Endothelial cell of umbilical vein (primary cell): ENCODE data around the gene KCNA3. TPM values are rescaled to one million over a fixed set of nuclear protein-coding genes. Genes with fewer than 3 reads are reported as not detected.

Source experiments
- BruUV-seq: library from RNA; stranded (reverse); fragments of 400-500 nt; replicated peaks from 2 replicates; lab custom pipeline; 2021; lab: Mats Ljungman, UMichigan
- CTCF ChIA-PET: fragments of 300-600, 350-600 bp; sonication (Branson Sonifier 250); formaldehyde crosslinking; loops from one replicate; lab custom pipeline; 2021; ENCODE audit warnings: antibody characterized with exemption, inconsistent platforms; lab: Charles Lee
- POLR2A ChIA-PET: fragments of 300-600, 350-600 bp; sonication (Branson Sonifier 250); formaldehyde crosslinking; loops from one replicate; lab custom pipeline; 2021; ENCODE audit warnings: antibody characterized with exemption, inconsistent platforms; lab: Charles Lee
- DNase-seq: peaks from one replicate; pipeline ENCODE4 v3.0.0-alpha.2; 2011; ENCODE audit warnings: low read depth, low spot score
- FAIRE-seq: peaks from 2 replicates; lab custom pipeline; 2011; peaks lifted over from hg19 to GRCh38; lab: Jason Lieb, UNC
- H2AFZ ChIP-seq: 2 replicates; pipeline ENCODE4 v1.6.0; 2012; ENCODE audit warnings: low read depth, low read length, control low read depth, inconsistent platforms
- H3K27ac ChIP-seq: 2 replicates; pipeline ENCODE4 v1.5.1; 2011; ENCODE audit warnings: low read depth, mild to moderate bottlenecking, control low read depth, low read length, moderate library complexity; ENCODE audit not compliant: insufficient read depth
- H3K27me3 ChIP-seq, 2 experiments: 2 replicates each; pipeline versions ENCODE4 v1.6.0 to v1.6.1; 2011; ENCODE audit warnings: low read length in 2 of 2, mixed read lengths in 1 of 2; ENCODE audit not compliant: control insufficient read depth in 2 of 2, insufficient read depth in 2 of 2
- H3K36me3 ChIP-seq, 2 experiments: 2 replicates in 1 of 2; 3 replicates in 1 of 2; pipeline ENCODE4 v1.5.1; 2011; ENCODE audit warnings: low read length in 2 of 2, mild to moderate bottlenecking in 1 of 2, moderate library complexity in 1 of 2; ENCODE audit not compliant: control insufficient read depth in 2 of 2, insufficient read depth in 2 of 2; ENCODE audit errors: extremely low read depth in 1 of 2
- H3K4me1 ChIP-seq: 3 replicates; pipeline ENCODE4 v1.5.1; 2011; ENCODE audit warnings: mild to moderate bottlenecking, low read length; ENCODE audit not compliant: control insufficient read depth, insufficient read depth; ENCODE audit errors: extremely low read depth
- H3K4me2 ChIP-seq: 2 replicates; pipeline ENCODE4 v1.6.1; 2011; ENCODE audit warnings: low read length, control low read depth, mixed read lengths; ENCODE audit not compliant: insufficient read depth
- H3K4me3 ChIP-seq, 3 experiments: fragments of 200-600 bp in 1 of 3; sonication (generic), shearing (Covaris generic) in 1 of 3; replicated peaks in 1 of 3; 2 replicates each; pipeline ENCODE4 v1.5.1; 2011 to 2016; ENCODE audit warnings: control low read depth in 3 of 3, low read length in 3 of 3, mild to moderate bottlenecking in 2 of 3, inconsistent platforms in 1 of 3, low read depth in 1 of 3, moderate library complexity in 1 of 3; ENCODE audit not compliant: insufficient read depth in 1 of 3
- H3K79me2 ChIP-seq: 2 replicates; pipeline ENCODE4 v1.6.0; 2012; ENCODE audit warnings: low read length, inconsistent platforms; ENCODE audit not compliant: control insufficient read depth, insufficient read depth
- H3K9ac ChIP-seq: replicated peaks from 2 replicates; pipeline ENCODE3; 2011; ENCODE audit warnings: low read length, control low read depth; ENCODE audit not compliant: insufficient read depth; ENCODE audit errors: extremely low read depth
- H3K9me1 ChIP-seq: replicated peaks from 3 replicates; pipeline ENCODE4 v1.6.0; 2011; ENCODE audit warnings: mild to moderate bottlenecking, low read length; ENCODE audit not compliant: control insufficient read depth, insufficient read depth; ENCODE audit errors: extremely low read depth
- H3K9me3 ChIP-seq: replicated peaks from 2 replicates; pipeline ENCODE4 v1.5.1; 2012; ENCODE audit warnings: low read length, inconsistent platforms; ENCODE audit not compliant: control insufficient read depth, insufficient read depth
- H4K20me1 ChIP-seq: replicated peaks from 2 replicates; pipeline ENCODE3; 2011; ENCODE audit warnings: mild to moderate bottlenecking, low read length; ENCODE audit not compliant: control insufficient read depth, insufficient read depth; ENCODE audit errors: extremely low read depth
- CTCF ChIP-seq, 2 donors: IDR thresholded peaks; 1 replicate in 1 of 2; 2 replicates in 1 of 2; pipeline ENCODE4 v1.5.1; 2011; ENCODE audit warnings: low read length in 2 of 2, mild to moderate bottlenecking in 2 of 2, moderate library complexity in 2 of 2, control low read depth in 1 of 2, inconsistent platforms in 1 of 2, low read depth in 1 of 2; ENCODE audit not compliant: insufficient read depth in 1 of 2; ENCODE audit errors: extremely low read depth in 1 of 2
- EZH2 ChIP-seq: IDR thresholded peaks from 2 replicates; pipeline ENCODE4 v1.6.1; 2012; ENCODE audit warnings: borderline replicate concordance, low read depth, mild to moderate bottlenecking, moderate library complexity, low read length, inconsistent platforms; ENCODE audit not compliant: severe bottlenecking
- FOS ChIP-seq: IDR thresholded peaks from 2 replicates; pipeline ENCODE4 v1.6.1; 2011; ENCODE audit warnings: mild to moderate bottlenecking, low read length, moderate library complexity, borderline replicate concordance; ENCODE audit not compliant: insufficient read depth
- GATA2 ChIP-seq: IDR thresholded peaks from 2 replicates; pipeline ENCODE4 v1.7.0; 2011; ENCODE audit warnings: low read depth, mild to moderate bottlenecking, moderate library complexity, mixed read lengths, low read length; ENCODE audit not compliant: insufficient read length, insufficient read depth
- JUN ChIP-seq: IDR thresholded peaks from 2 replicates; pipeline ENCODE4 v1.6.1; 2011; ENCODE audit warnings: borderline replicate concordance, low read depth; ENCODE audit not compliant: insufficient read length, insufficient read depth
- MAX ChIP-seq: IDR thresholded peaks from 2 replicates; pipeline ENCODE4 v1.6.1; 2011; ENCODE audit not compliant: insufficient read depth, insufficient read length
- MYC ChIP-seq: IDR thresholded peaks from one replicate; pipeline ENCODE4 v1.6.1; 2011; ENCODE audit warnings: mild to moderate bottlenecking, low read depth, low read length
- POLR2A ChIP-seq: IDR thresholded peaks from 2 replicates; pipeline ENCODE4 v1.6.1; 2012; ENCODE audit warnings: low read depth, mild to moderate bottlenecking, control low read depth, low read length
- POLR2AphosphoS5 ChIP-seq: IDR thresholded peaks from 2 replicates; pipeline ENCODE4 v1.6.1; 2012; ENCODE audit warnings: low read depth, mild to moderate bottlenecking, control low read depth, low read length, moderate library complexity; ENCODE audit not compliant: insufficient read depth
- dilution Hi-C: fragments of 300-500 bp; cut with MboI; formaldehyde crosslinking; loops from one replicate; pipeline ENCODE4 v1.15.0; 2019; ENCODE audit warnings: low sequenced_read_pairs; ENCODE audit not compliant: extremely low pct_ligation_motif_present
- intact Hi-C: fragments of 100-400 bp; cut with micrococcal nuclease; formaldehyde crosslinking; loops from one replicate; pipeline ENCODE4 v1.10.0; 2022
- polyA plus RNA-seq, 4 experiments: library from polyadenylated mRNA; depleted of rRNA in 3 of 4; stranded (reverse) in 3 of 4; unstranded in 1 of 4; fragments of >200 nt; gene quantifications; 2 replicates each; pipeline versions ENCODE4 v1.2.1 to v1.2.3, GENCODE V29; 2011 to 2012; ENCODE audit warnings: missing spikeins in 1 of 4
- total RNA-seq: library from RNA; stranded (reverse); gene quantifications from 2 replicates; pipeline ENCODE4 v1.2.3, GENCODE V29; 2021

Gene KCNA3
- total and polyA plus RNA-seq, 2 donors (not counting 3 experiments of a cell fraction or from before 2014, with no cell fraction given) = not detected

- H3K79me2 ChIP-seq = no peaks in the 10 kb centered on the region
- H3K27ac ChIP-seq = no peak overlapping the region
- FAIRE-seq (no peak), DNase-seq (no peak)
- ChIA-PET CTCF (interaction anchor here (1.2 kb wide), 1 partner anchor 109 kb away, joined by 3 read pairs; no protein-coding TSS in a partner anchor), POLR2A (no interaction called here)
- no peaks in the 10 kb centered on the region for H3K4me1 ChIP-seq
- H2AFZ ChIP-seq = no peak overlapping the region
- intact Hi-C loops (no loop called here), dilution Hi-C loops (no loop called here)
- H3K9me3 ChIP-seq = no peaks in the 10 kb centered on the region
- H3K4me2 ChIP-seq = no peak overlapping the region
- no TSS peak for BruUV-seq
- H4K20me1 ChIP-seq = no peaks in the 10 kb centered on the region
- H3K36me3 ChIP-seq = no peaks in the 10 kb centered on the region
- H3K9me1 ChIP-seq = no peaks in the 10 kb centered on the region
- H3K27me3 ChIP-seq = peaks cover 2 to 3% of the 10 kb centered on the region in 2 experiments
- H3K9ac ChIP-seq = no peak overlapping the region
- TF ChIP-seq GATA2 = no peak
- no peak for TF ChIP-seq MYC
- no peak for TF ChIP-seq MAX
- no peak for TF ChIP-seq JUN
- no peak for TF ChIP-seq POLR2AphosphoS5
- TF ChIP-seq CTCF (IDR thresholded peaks at IDR 0.05; ENCODE audit: extremely low read depth in 1 of 2, insufficient read depth in 1 of 2, low read depth in 1 of 2, low read length in 2 of 2) = no peak
- no peak for TF ChIP-seq FOS
- TF ChIP-seq POLR2A = no peak
- no peak for TF ChIP-seq EZH2
- no peak overlapping the region for H3K4me3 ChIP-seq
These were observed 17.4 kb downstream of the KCNA3 start for GRCh38 chr1:110657351-110657750.
